HG02642 (cell line): Measurements from ENCODE around the gene COL11A1.
A peak's percentile ranks its signal among the peaks of the same experiment; 100 is the strongest.
"Not testable (repeated sequence)": the region's sequence is repeated elsewhere in the genome, so short reads cannot be mapped to it uniquely, and the experiment has no call there.

ENCODE experiments used
- ATAC-seq: cut with Tn5 transposase; IDR thresholded peaks from one replicate; pipeline ENCODE4 v1.9.1; 2021; ENCODE audit warnings: mild to moderate bottlenecking; ENCODE audit not compliant: unreplicated experiment, poor library complexity

COL11A1 gene

DNA sequence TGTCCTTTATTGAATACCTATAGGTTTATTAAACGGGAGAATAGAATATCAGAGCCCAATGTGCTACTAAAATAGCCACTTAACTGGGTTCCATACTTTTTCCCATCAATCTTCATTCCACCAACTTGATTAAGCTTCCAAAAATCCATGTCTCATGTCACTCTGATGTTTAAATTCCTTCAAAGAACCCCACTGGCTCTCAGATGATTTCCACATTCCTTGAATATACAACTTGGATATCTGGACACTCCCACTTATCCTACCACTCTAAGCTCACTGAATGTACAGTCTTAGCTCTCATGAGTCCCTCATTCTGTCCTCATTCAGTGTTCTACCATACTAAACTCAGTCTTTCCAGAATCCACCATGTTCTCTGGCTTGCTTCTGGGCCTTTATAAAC, 21.1 kb downstream of the COL11A1 start:
- no peak for ATAC-seq

DNA sequence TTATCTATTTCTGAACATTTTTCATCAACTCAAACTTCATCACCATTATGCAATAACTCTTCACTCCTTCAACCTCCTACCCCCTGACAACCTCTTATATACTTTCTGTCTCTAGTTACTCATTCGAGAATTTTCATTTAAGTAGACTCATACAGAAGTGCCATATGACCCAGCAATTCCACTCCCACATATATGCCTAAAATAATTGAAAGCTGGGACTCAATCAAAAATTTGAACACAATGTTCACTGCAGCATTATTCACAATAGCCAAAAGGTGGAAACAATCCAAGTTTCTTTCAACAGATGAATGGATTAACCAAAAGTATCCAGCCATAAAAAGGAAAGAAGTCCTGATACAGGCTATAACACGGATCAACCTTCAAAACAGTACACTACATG, 24.1 kb downstream of the COL11A1 start:
- no peak for ATAC-seq

DNA sequence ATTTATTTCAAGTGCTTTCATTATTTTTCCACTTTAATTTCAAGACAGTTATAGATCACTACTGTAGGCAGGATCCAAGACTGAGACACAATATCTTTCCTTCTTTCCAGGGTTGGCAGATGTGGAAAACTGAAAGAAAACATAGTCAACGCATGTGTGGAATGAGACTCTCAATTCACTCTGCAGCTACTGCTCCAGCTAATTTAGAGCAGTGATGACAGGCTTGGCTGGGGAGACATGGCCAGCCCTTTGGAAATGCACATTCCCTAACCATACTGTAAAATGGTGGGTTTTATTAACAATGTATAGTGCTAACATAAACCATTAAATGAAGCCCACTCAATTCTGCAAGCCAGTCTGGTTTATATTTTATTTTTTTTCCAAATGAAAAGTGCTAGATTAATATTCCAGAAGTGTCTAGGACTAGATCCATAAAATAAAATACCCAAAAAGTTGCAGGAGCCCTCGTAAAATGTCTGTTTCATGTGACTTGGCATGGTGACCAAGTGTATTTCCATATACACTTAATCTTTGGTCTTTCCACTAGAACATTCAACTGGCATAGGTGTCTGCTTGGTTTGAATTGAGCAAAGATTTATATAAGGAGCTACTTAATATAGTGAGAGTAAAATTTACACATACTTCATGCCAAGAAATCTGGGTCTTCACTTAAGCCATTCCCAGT, 32.9 kb downstream of the COL11A1 start:
- ATAC-seq, result no peak

GRCh38 chr1:103074224-103074623, 34.1 kb downstream of the COL11A1 start:
- no peak for ATAC-seq

- ATAC-seq, result no peak
These were observed 39.1 kb downstream of the COL11A1 start for GRCh38 chr1:103069201-103069600.

DNA sequence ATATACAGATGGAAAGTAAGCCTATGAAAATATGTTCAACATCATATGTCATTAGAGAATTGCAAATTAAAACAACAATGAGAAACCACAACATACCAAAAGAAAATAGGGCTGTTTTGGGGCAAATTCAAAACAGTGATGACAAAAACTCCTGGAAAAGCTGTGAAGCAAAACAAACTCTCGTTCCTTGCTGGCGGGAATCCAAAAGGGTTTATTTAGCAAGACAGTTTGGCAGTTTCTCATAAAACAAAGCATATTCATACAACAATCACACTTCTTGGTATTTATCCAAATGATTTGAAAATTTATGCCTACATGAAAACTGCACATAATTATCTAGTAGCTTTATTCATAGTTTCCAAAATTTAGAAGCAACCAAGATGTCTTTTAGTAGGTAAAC, 44.4 kb downstream of the COL11A1 start:
- ATAC-seq, result no peak

DNA sequence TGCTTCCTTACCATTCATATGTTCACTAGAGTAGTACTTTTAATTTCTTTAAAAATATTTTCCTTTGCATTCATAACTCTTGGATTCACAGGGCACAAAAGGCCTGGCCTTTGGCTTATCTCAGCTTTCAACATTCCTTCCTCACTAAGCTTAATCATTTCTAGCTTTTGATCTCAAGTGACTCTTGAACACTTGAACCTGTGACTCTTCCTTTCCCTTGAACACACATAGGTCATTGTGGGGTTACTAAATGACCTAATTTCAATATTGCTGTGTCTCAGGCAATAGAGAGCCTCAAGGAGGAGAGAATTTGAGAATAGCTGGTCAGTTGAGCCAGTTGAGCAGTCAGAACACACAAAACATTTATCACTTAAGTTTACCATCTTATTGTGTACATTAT, 49.9 kb downstream of the COL11A1 start:
- no peak for ATAC-seq

DNA sequence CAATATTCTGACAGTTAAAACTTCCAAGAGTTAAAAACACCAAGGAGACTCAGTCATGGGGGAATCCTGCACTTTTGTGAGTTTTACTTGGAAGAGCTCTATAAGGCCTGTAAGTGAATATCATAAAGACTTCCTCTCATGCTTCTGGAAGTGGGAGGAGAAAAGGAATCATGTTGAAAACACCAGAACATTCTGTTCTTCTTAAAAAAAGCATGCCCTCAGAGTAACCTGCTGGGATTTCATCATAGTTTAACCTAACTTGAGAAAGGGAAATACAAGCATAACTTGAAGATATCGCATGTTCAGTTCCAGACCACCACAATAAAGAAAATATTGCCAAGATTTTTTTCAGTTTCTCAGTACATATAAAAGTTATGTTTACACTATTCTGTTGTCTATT, 51.9 kb downstream of the COL11A1 start:
- ATAC-seq, result no peak

GRCh38 chr1:103028110-103028509, 80.2 kb downstream of the COL11A1 start:
- not testable (repeated sequence) for ATAC-seq

DNA sequence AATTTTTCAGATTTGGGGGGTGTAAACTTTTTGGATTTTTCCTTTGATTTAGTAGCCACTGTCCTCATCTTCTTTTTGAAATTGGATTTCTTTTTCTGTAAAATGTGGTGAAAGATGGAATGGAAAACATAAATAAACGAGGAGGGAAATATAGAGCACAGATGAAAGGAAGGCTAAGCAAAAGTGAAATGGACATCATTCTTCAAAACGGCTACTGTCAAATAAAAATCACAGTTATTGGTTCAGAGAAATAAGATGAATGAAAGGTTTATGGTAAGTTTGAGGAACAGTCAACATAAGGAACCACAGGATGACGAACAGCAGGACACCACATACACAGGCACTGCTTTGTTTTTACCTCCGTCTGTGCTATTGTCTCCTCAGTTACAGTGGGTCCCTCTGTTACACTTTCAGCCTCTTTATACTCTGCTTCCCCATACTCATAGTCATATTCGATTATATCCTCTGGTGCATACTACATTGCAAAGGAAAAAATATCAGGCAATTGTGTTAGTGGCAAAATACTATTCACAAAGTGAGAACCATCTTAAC, 82.4 kb downstream of the COL11A1 start:
- ATAC-seq, result no peak

GRCh38 chr1:103024051-103024450, 84.3 kb downstream of the COL11A1 start:
- ATAC-seq, result no peak

DNA sequence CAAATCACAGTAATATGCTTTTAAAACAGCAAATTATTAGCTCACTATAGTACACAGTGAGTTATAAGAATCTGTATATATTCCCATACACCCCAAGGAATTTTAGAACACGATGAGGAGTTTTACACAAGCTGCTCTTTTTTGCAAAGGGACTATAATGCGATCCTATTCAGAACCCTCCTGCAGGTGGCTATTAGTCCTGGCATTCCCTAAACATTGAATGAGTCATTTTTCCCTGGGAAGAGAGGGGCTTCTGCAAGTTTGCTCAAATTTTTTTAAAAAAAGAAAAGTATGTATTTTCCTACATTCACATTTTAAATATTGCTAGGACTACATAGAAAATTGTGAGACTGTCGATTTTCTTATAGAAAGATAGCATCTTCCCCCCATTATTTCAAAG, 106.3 kb downstream of the COL11A1 start:
- ATAC-seq, result no peak

DNA sequence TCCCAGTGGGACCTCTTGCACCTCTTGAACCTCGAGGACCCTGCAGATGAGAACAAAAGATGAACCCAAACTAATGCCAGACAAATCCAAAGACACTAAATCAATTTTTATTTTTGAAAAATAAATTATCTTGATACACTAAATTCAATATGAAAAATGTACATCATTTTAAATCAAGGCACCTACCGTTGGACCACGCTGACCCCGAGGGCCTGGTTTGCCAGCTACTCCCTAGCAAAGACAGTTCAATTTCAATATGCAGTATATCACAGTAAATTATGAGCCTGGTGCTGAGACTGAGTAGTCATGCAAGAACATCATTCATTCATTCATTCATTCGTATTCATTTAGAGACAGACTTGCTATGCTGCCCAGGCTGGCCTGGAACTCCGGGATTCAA, 129.4 kb downstream of the COL11A1 start:
- ATAC-seq, result no peak

DNA sequence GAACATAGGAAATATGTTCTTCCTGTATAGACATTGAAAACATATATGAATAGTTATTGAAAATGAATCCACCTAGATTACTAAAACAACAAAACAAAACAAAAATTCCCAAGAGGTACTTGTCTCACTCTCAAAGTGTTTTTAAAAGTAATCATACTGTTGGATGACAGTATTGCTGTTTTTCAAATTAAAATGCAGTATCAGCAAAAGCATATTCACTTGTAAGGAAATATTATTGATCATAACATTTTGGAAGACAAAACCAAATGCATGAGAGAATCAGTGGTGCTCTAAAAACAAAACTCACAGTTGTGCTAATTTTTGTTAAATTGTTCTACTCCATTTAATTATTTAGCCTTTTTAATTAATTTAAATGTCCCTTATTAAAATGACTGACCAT, 131.0 kb downstream of the COL11A1 start:
- no peak for ATAC-seq

GRCh38 chr1:102970496-102971078, 137.7 kb downstream of the COL11A1 start:
- peak; percentile 76 for ATAC-seq

- ATAC-seq, result no peak
These were observed 140.5 kb downstream of the COL11A1 start for GRCh38 chr1:102967786-102968185.

- ATAC-seq, result no peak
These were observed 146.8 kb downstream of the COL11A1 start for GRCh38 chr1:102961549-102961948.

DNA sequence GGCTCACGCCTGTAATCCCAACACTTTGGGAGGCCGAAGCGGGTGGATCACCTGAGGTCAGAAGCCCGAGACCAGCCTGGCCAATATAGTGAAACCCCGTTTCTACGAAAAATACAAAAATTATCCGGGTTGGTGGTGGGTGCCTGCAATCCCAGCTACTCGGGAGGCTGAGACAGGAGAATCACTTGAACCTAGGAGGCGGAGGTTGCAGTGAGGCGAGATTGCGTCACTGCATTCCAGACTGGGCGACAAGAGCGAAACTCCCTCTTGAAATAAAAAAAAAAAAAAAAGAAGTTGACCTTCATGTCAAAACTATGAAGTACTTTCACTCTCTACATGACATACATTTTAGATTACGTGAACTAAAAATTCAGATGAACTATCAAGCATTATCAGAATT, 153.7 kb downstream of the COL11A1 start:
- ATAC-seq, result no peak

GRCh38 chr1:102952400-102952799, 155.9 kb downstream of the COL11A1 start:
- ATAC-seq, result no peak

- no peak for ATAC-seq
These were observed 166.0 kb downstream of the COL11A1 start for GRCh38 chr1:102942324-102942723.

- no peak for ATAC-seq
These were observed 166.9 kb downstream of the COL11A1 start for GRCh38 chr1:102941366-102941947.

GRCh38 chr1:102937401-102937800, 170.9 kb downstream of the COL11A1 start:
- no peak for ATAC-seq
